SK-N-SH (cell line): ENCODE results near the gene LMF1. TPM values are rescaled to one million over a fixed set of nuclear protein-coding genes. Genes with fewer than 3 reads are reported as not detected.

Experiments
- CTCF ChIA-PET: fragments of 300-600, 350-600 bp; formaldehyde crosslinking; extraction: SDS; loops from one replicate; lab custom pipeline; 2021; lab: Yijun Ruan, JAX
- POLR2A ChIA-PET: fragments of 350-600 bp; sonication (Branson Sonifier 250); formaldehyde crosslinking; extraction: SDS; loops from one replicate; lab custom pipeline; 2020; ENCODE audit warnings: antibody characterized with exemption, inconsistent platforms; lab: Yijun Ruan, JAX
- DNase-seq: peaks from one replicate; pipeline ENCODE4 v3.0.0; 2012
- H2AFZ ChIP-seq: fragments of 200-600 bp; sonication (generic); 2 replicates; pipeline ENCODE4 v1.8.1; 2016; ENCODE audit warnings: antibody characterized with exemption, mild to moderate bottlenecking, low read depth
- H3F3A ChIP-seq: fragments of 200-600 bp; sonication (generic); replicated peaks from 2 replicates; pipeline ENCODE3; 2016; ENCODE audit warnings: antibody characterized with exemption, mild to moderate bottlenecking; ENCODE audit not compliant: insufficient read depth
- H3K27ac ChIP-seq, 2 experiments: fragments of 200-500 bp in 1 of 2; fragments of 200-600 bp in 1 of 2; sonication (Bioruptor generic) in 1 of 2; sonication (generic), shearing (Covaris generic) in 1 of 2; 2 replicates each; pipeline versions ENCODE4 v1.5.1 to v1.6.1; 2014 to 2016; ENCODE audit warnings: low read depth in 2 of 2, inconsistent platforms in 1 of 2, low read length in 1 of 2, mild to moderate bottlenecking in 1 of 2, mixed read lengths in 1 of 2
- H3K27me3 ChIP-seq: fragments of 200-600 bp; sonication (generic), shearing (Covaris generic); 2 replicates; pipeline ENCODE4 v1.6.1; 2016; ENCODE audit warnings: mixed run types; ENCODE audit not compliant: insufficient read depth
- H3K36me3 ChIP-seq, 2 experiments: fragments of 200-500 bp in 1 of 2; fragments of 200-600 bp in 1 of 2; sonication (Bioruptor generic) in 1 of 2; sonication (generic) in 1 of 2; replicated peaks in 1 of 2; 2 replicates each; pipeline versions ENCODE3 to v1.5.1; 2014 to 2016; ENCODE audit warnings: low read length in 1 of 2, mild to moderate bottlenecking in 1 of 2; ENCODE audit not compliant: insufficient read depth in 2 of 2, control insufficient read depth in 1 of 2
- H3K4me1 ChIP-seq, 2 experiments: fragments of 200-500 bp in 1 of 2; fragments of 200-600 bp in 1 of 2; sonication (Bioruptor generic) in 1 of 2; sonication (generic), shearing (Covaris generic) in 1 of 2; 2 replicates each; pipeline versions ENCODE4 v1.5.1 to v1.6.1; 2014 to 2016; ENCODE audit warnings: low read depth in 1 of 2, low read length in 1 of 2, mixed run types in 1 of 2; ENCODE audit not compliant: insufficient read depth in 2 of 2, control insufficient read depth in 1 of 2
- H3K4me2 ChIP-seq: fragments of 200-600 bp; sonication (generic), shearing (Covaris generic); 2 replicates; pipeline ENCODE4 v1.6.1; 2017; ENCODE audit warnings: mixed run types
- H3K4me3 ChIP-seq, 2 experiments: fragments of 200-500 bp in 1 of 2; fragments of 200-600 bp in 1 of 2; sonication (Bioruptor generic) in 1 of 2; sonication (generic), shearing (Covaris generic) in 1 of 2; 2 replicates each; pipeline versions ENCODE4 v1.5.1 to v1.8.1; 2014 to 2016; ENCODE audit warnings: low read depth in 2 of 2, inconsistent platforms in 1 of 2, low read length in 1 of 2, mild to moderate bottlenecking in 1 of 2, mixed read lengths in 1 of 2, moderate library complexity in 1 of 2
- H3K79me2 ChIP-seq: fragments of 200-600 bp; sonication (generic); 2 replicates; pipeline ENCODE4 v1.8.1; 2017; ENCODE audit warnings: mild to moderate bottlenecking; ENCODE audit not compliant: insufficient read depth
- H3K9ac ChIP-seq: fragments of 200-600 bp; sonication (generic); 2 replicates; pipeline ENCODE4 v1.6.1; 2017; ENCODE audit warnings: mixed run types
- H3K9me2 ChIP-seq: fragments of 200-600 bp; sonication (generic); 2 replicates; pipeline ENCODE4 v1.6.1; 2017; ENCODE audit warnings: mixed run types
- H3K9me3 ChIP-seq: fragments of 200-600 bp; sonication (generic); 2 replicates; pipeline ENCODE4 v1.6.1; 2017; ENCODE audit warnings: mixed run types, mild to moderate bottlenecking, moderate library complexity
- H4K20me1 ChIP-seq: fragments of 200-600 bp; sonication (generic); 2 replicates; pipeline ENCODE4 v1.6.1; 2017; ENCODE audit warnings: mild to moderate bottlenecking, mixed run types; ENCODE audit not compliant: insufficient read depth
- CHD2 ChIP-seq: fragments of 150-350 bp; IDR thresholded peaks from 2 replicates; pipeline ENCODE4 v1.6.1; 2018; ENCODE audit warnings: low read length; ENCODE audit not compliant: partially characterized antibody
- ELF1 ChIP-seq: IDR thresholded peaks from 2 replicates; pipeline ENCODE4 v1.4.0; 2012
- EZH2phosphoT487 ChIP-seq: fragments of 200-600 bp; sonication (generic); IDR thresholded peaks from 2 replicates; pipeline ENCODE4 v1.6.1; 2017; ENCODE audit warnings: low read depth, mixed run types, mild to moderate bottlenecking, antibody characterized with exemption, moderate library complexity, borderline replicate concordance
- FOSL2 ChIP-seq: IDR thresholded peaks from 2 replicates; pipeline ENCODE4 v1.4.0; 2012; ENCODE audit warnings: low read depth, mild to moderate bottlenecking, moderate library complexity, borderline replicate concordance
- FOXJ3 ChIP-seq: sonication (generic); formaldehyde crosslinking; IDR thresholded peaks from 2 replicates; pipeline ENCODE4 v1.5.1; 2020; ENCODE audit warnings: mild to moderate bottlenecking, missing genetic modification reagents
- FOXM1 ChIP-seq: IDR thresholded peaks from 2 replicates; pipeline ENCODE4 v1.4.0; 2012; ENCODE audit warnings: low read depth, mild to moderate bottlenecking
- GATA2 ChIP-seq: sonication (generic); formaldehyde crosslinking; IDR thresholded peaks from 2 replicates; pipeline ENCODE4 v1.5.0; 2020; ENCODE audit warnings: mild to moderate bottlenecking, missing genetic modification reagents
- IRF3 ChIP-seq: fragments of 150-350 bp; IDR thresholded peaks from 2 replicates; pipeline ENCODE4 v1.6.1; 2016; ENCODE audit warnings: mild to moderate bottlenecking, low read depth, low read length
- JUND ChIP-seq: IDR thresholded peaks from 2 replicates; pipeline ENCODE4 v1.4.0; 2012
- NFIC ChIP-seq: IDR thresholded peaks from 2 replicates; pipeline ENCODE4 v1.4.0; 2012; ENCODE audit warnings: borderline replicate concordance
- NRF1 ChIP-seq: IDR thresholded peaks from 2 replicates; pipeline ENCODE4 v1.6.1; 2012; ENCODE audit warnings: low read depth, mild to moderate bottlenecking, low read length
- POLR2AphosphoS5 ChIP-seq: IDR thresholded peaks from 2 replicates; pipeline ENCODE4 v1.6.1; 2012; ENCODE audit warnings: low read depth, low read length
- REST ChIP-seq: IDR thresholded peaks from 2 replicates; pipeline ENCODE4 v1.6.1; 2012; ENCODE audit warnings: mild to moderate bottlenecking, low read depth, low read length, moderate library complexity
- RXRA ChIP-seq: IDR thresholded peaks from 2 replicates; pipeline ENCODE4 v1.4.0; 2012; ENCODE audit warnings: low read depth, mild to moderate bottlenecking, borderline replicate concordance
- TCF12 ChIP-seq: IDR thresholded peaks from 2 replicates; pipeline ENCODE4 v1.4.0; 2012
- USF1 ChIP-seq: IDR thresholded peaks from 2 replicates; pipeline ENCODE4 v1.4.0; 2012; ENCODE audit warnings: low read depth, borderline replicate concordance
- YY1 ChIP-seq: IDR thresholded peaks from 2 replicates; pipeline ENCODE4 v1.4.0; 2012; ENCODE audit warnings: low read depth, mild to moderate bottlenecking
- WGBS: methylation state at CpG from one replicate; pipeline ENCODE4 v1.1.6; 2017; ENCODE audit warnings: low lambda C conversion rate; 5-methylcytosine and 5-hydroxymethylcytosine counted together
- polyA plus RNA-seq, 3 experiments: library from polyadenylated mRNA; depleted of rRNA; stranded (reverse); fragments of >200 nt; gene quantifications; 2 replicates each; pipeline ENCODE4 v1.2.3, GENCODE V29; 2012

The LMF1 gene
- polyA plus RNA-seq, 1 of the 3 experiments (the other 2 are of a cell fraction), result 5.7 TPM

DNA sequence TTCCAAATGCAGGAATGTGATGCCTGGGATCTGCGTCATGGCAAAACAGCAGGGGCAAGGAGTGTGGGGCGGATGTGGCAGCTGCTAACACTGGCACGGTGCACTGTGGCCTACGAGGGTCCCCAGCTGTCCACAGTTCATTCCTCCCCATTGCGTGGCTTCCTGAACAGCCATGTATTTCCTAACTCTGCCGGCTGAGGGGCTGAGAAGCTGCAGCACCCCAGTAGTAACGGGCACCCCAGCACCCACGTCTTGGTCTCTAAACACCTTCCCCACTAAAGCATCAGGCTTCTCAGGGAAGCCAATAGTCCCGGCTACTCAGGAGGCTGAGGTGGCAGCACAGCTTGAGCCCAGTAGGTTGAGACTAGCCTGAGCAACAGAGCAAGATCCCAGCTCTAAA is 47.6 kb downstream of the LMF1 start (continued):
- TF ChIP-seq IRF3, result no peak
- TF ChIP-seq, all 33 proteins: peak for 0

DNA sequence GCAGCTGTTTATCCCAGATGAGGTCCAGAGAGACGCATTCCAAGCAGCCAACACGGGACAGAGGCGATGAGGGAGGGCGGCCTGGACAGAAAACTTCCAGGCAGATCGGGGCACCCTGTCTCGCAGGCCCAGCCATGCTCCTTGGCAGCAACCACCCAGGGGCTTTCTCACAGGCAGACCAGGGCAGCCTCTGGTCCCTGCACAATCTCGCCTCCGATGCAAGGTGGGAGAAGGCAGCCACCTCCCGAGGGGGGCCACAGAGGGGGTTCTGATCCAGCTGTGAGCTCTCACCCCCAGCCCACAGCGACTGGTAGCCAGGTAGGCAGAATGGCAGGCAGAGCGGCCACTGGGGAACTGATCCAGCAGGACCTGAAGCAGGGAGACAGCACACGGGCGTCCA is 48.7 kb downstream of the LMF1 start:
- Histone ChIP-seq H2AFZ (no peak overlapping the region), H3K27ac (no peak overlapping the region), H3K36me3 (no peaks in the 10 kb centered on the region), H3K79me2 (no peaks in the 10 kb centered on the region), H3K27me3 (no peaks in the 10 kb centered on the region), H4K20me1 (no peaks in the 10 kb centered on the region), H3K4me3 (no peak overlapping the region), H3K4me2 (no peak overlapping the region), H3K9me2 (no peaks in the 10 kb centered on the region), H3F3A (no peaks in the 10 kb centered on the region), H3K4me1 (no peaks in the 10 kb centered on the region; a peak in 1 of 4 replicates), H3K9ac (no peak overlapping the region), H3K9me3 (no peaks in the 10 kb centered on the region)
- WGBS, result 94% methylated on average over 9 of the region's 13 CpGs
- TF ChIP-seq NFIC (no peak), YY1 (no peak), EZH2phosphoT487 (no peak), TCF12 (no peak)
- ChIA-PET CTCF (no interaction called here), POLR2A (no interaction called here)
- DNase-seq, result no peak

GRCh38 chr16:921321-921905 is 49.4 kb downstream of the LMF1 start:
- H4K20me1 ChIP-seq, result no peaks in the 10 kb centered on the region
- POLR2A ChIA-PET, result no interaction called here
- no peak overlapping the region for H3K9ac ChIP-seq
- no peak overlapping the region for H2AFZ ChIP-seq
- H3K4me3 ChIP-seq, result no peak overlapping the region
- H3K36me3 ChIP-seq, result no peaks in the 10 kb centered on the region
- TF ChIP-seq YY1 (no peak), FOXJ3 (no peak), JUND (no peak), FOSL2 (no peak), FOXM1 (no peak), GATA2 (no peak), REST (no peak), CHD2 (no peak), ELF1 (no peak), USF1 (no peak), POLR2AphosphoS5 (no peak), RXRA (no peak), NRF1 (no peak)
- TF ChIP-seq, all 33 proteins: peak for 0
- Histone ChIP-seq H3K4me1 (no peaks in the 10 kb centered on the region; a peak in 1 of 4 replicates), H3K9me3 (no peaks in the 10 kb centered on the region), H3K27me3 (no peaks in the 10 kb centered on the region), H3K27ac (no peak overlapping the region), H3F3A (no peaks in the 10 kb centered on the region), H3K4me2 (no peak overlapping the region), H3K9me2 (no peaks in the 10 kb centered on the region), H3K79me2 (no peaks in the 10 kb centered on the region)
- no peak for DNase-seq
- WGBS, result 89% methylated on average over 30 of the region's 32 CpGs
- CTCF ChIA-PET, result no interaction called here
